ENCODE data around the gene SRSF2.

DNA sequence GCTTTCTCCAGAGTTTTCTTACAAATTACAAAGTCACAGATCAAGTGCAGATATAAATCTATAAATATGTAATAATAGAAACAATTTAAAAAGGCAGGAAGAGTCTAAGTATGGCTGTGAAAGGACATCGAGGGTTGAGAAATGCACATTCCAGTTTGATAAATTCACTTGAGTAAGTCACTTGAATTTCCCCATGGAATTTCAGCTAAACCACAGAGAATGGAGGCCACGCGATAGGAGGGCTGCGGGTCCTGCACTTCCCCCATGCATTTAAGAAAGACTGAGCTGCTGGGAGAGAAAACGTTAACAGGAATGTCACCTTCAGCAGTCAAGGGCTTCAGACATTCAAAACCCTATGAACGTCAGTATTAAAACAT lies 20.3 kb downstream of the SRSF2 start:
- TF ChIP-seq POLR2A (IDR thresholded peaks at IDR 0.05) = no peak
- TF ChIP-seq, protein P1, sequence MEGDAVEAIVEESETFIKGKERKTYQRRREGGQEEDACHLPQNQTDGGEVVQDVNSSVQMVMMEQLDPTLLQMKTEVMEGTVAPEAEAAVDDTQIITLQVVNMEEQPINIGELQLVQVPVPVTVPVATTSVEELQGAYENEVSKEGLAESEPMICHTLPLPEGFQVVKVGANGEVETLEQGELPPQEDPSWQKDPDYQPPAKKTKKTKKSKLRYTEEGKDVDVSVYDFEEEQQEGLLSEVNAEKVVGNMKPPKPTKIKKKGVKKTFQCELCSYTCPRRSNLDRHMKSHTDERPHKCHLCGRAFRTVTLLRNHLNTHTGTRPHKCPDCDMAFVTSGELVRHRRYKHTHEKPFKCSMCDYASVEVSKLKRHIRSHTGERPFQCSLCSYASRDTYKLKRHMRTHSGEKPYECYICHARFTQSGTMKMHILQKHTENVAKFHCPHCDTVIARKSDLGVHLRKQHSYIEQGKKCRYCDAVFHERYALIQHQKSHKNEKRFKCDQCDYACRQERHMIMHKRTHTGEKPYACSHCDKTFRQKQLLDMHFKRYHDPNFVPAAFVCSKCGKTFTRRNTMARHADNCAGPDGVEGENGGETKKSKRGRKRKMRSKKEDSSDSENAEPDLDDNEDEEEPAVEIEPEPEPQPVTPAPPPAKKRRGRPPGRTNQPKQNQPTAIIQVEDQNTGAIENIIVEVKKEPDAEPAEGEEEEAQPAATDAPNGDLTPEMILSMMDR (IDR thresholded peaks at IDR 0.05) = no peak
- no peak for TF ChIP-seq POLR2AphosphoS5 (IDR thresholded peaks at IDR 0.05)
